Neural crest cell (in vitro differentiated cells): ENCODE data around the gene PELI1. TPM values are rescaled to one million over a fixed set of nuclear protein-coding genes. Genes with fewer than 3 reads are reported as not detected.

ENCODE experiments used
- DNase-seq: peaks from one replicate; pipeline ENCODE4 v3.0.0; 2021; ENCODE audit warnings: low read depth, mixed read lengths, low spot score
- H3K27ac Mint-ChIP-seq: one replicate; pipeline ENCODE4 v1.8.0; 2021; ENCODE audit warnings: mild to moderate bottlenecking, mixed read lengths; ENCODE audit not compliant: unreplicated experiment
- H3K27me3 Mint-ChIP-seq: 2 replicates; pipeline ENCODE4 v1.8.0; 2021; ENCODE audit warnings: low read depth, mild to moderate bottlenecking, mixed read lengths
- H3K36me3 Mint-ChIP-seq: 2 replicates; pipeline ENCODE4 v1.8.0; 2021; ENCODE audit warnings: low read depth, mild to moderate bottlenecking, mixed read lengths
- H3K4me1 Mint-ChIP-seq: 2 replicates; pipeline ENCODE4 v1.8.0; 2021; ENCODE audit warnings: mixed read lengths
- H3K4me3 Mint-ChIP-seq: one replicate; pipeline ENCODE4 v1.8.0; 2021; ENCODE audit warnings: mild to moderate bottlenecking, mixed read lengths
- H3K9me3 Mint-ChIP-seq: 2 replicates; pipeline ENCODE4 v1.8.0; 2021; ENCODE audit warnings: mixed read lengths
- total RNA-seq: library from RNA; stranded (reverse); gene quantifications from 2 replicates; pipeline ENCODE4 v1.2.1, GENCODE V29; 2021
- TF ChIP-seq, protein P1 (sequence below): fragments of 200-600 bp; sonication (generic); conservative IDR thresholded peaks from 2 replicates; pipeline ENCODE4 v1.5.0; 2021; ENCODE audit warnings: antibody characterized with exemption, mild to moderate bottlenecking

Gene PELI1
- total RNA-seq, 1 donor from 2014 or later: 52.1 TPM

DNA sequence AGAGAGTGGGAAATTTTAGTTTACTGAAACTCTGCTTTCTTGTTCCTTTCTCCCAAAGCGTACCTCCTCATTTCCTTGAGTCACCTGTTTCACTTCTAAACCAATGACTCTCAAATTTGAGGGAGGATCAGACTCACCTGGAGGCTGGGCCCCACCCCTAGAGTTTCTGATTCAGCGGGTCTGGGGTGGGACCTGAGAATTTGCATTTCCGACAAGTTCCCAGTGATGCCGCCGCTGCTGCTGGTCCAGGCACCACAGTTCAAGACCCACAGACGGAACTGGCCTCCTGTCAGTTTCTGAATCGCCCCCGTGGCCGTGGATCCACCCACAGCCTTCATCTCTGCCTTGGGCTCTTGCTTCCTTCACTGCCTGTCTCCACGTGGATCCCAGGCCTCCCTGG is 44.9 kb upstream of the PELI1 start:
- H3K27ac Mint-ChIP-seq: no peak overlapping the region
- no peaks in the 10 kb centered on the region for H3K27me3 Mint-ChIP-seq
- DNase-seq: no peak
- H3K4me3 Mint-ChIP-seq: no peak overlapping the region
- H3K9me3 Mint-ChIP-seq: peaks cover 2% of the 10 kb centered on the region
- H3K4me1 Mint-ChIP-seq: peaks cover 43% of the 10 kb centered on the region
- TF ChIP-seq, protein P1, sequence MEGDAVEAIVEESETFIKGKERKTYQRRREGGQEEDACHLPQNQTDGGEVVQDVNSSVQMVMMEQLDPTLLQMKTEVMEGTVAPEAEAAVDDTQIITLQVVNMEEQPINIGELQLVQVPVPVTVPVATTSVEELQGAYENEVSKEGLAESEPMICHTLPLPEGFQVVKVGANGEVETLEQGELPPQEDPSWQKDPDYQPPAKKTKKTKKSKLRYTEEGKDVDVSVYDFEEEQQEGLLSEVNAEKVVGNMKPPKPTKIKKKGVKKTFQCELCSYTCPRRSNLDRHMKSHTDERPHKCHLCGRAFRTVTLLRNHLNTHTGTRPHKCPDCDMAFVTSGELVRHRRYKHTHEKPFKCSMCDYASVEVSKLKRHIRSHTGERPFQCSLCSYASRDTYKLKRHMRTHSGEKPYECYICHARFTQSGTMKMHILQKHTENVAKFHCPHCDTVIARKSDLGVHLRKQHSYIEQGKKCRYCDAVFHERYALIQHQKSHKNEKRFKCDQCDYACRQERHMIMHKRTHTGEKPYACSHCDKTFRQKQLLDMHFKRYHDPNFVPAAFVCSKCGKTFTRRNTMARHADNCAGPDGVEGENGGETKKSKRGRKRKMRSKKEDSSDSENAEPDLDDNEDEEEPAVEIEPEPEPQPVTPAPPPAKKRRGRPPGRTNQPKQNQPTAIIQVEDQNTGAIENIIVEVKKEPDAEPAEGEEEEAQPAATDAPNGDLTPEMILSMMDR: no peak
- H3K36me3 Mint-ChIP-seq: no peaks in the 10 kb centered on the region

DNA sequence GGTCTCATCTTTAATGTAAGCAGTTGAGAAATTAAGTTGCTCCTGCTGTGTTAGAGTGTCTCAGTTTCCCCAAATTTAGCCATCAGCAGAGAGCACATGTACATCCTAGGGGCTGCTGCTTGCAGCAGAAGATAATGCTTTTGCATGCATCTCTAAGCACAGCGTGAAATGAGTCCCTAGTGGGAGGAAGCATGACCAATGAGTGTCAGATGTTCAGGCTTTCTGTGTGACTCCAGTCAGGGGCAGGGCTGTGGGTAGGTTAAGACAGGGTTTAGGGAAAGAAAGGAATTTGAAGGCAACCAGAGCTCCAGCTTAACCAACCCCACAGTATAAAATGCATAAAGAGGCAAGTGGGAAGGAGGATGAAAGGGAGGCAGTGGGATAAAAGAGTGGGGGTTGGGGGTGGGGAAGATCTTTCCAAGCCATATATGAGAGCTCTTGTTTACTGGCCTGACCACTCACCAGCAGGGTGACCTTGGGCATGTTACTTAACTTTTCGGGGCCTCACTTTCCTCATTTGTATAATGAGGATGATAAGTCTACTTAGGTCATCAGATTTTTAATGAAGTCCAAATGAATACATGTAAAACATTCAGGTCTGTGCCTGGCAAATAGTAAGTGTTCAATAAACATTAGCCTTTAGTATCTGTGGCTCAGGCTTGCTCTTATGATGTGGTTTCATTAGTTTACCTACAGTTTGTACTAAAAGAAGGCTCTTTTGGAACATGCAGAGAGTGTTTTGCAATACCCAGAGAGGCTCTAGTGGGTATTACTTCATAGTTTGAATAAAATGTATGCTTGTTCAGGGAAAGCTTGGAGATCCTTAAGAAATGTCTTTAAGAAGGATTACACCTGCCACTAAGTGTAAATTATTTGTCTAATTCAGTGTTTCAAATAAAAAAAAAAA is 42.7 kb upstream of the PELI1 start:
- H3K4me1 Mint-ChIP-seq: peaks cover 33% of the 10 kb centered on the region
- H3K36me3 Mint-ChIP-seq: no peaks in the 10 kb centered on the region
- TF ChIP-seq, protein P1: no peak
- H3K27me3 Mint-ChIP-seq: no peaks in the 10 kb centered on the region
- no peaks in the 10 kb centered on the region for H3K9me3 Mint-ChIP-seq
- DNase-seq: no peak
- no peak overlapping the region for H3K27ac Mint-ChIP-seq
- no peak overlapping the region for H3K4me3 Mint-ChIP-seq

DNA sequence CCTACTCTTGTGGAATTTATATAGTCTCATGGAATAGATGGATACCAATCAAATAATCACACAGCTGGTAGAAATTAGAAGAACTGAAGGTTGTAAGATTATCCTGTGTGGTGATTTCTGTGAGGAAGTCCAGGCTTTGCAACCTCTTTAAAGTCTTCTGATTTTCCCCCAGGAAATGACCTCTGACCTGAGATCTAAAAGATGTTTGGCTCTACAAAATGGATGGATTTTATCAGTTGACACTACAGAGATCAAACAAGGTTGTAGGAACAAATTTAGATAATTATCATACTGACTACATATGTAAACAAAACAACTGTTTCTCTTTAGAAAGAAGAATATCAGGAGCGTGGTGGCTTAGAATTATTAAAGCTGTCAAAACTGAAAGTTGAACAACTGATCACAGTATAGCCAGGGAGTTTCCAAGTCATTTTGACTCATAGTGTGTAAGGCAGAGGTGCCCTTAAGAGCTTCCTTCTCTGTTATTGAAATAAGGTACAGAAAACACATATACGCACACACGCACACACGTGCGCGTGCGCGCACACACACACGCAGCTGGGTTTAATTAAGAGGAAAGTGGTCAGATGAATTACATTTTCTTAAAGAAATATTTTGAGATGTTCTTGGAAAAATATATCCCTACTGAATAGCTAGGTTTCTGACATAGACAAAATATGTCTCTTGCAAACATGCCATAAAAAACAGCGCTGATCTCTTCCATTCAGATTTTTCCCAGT is 35.5 kb upstream of the PELI1 start:
- DNase-seq: no peak
- Mint-ChIP-seq H3K9me3 (no peaks in the 10 kb centered on the region), H3K4me1 (peaks cover 27% of the 10 kb centered on the region), H3K4me3 (no peak overlapping the region), H3K27ac (peak overlapping the region; percentile 39), H3K36me3 (no peaks in the 10 kb centered on the region), H3K27me3 (no peaks in the 10 kb centered on the region)
- TF ChIP-seq, protein P1: no peak

DNA sequence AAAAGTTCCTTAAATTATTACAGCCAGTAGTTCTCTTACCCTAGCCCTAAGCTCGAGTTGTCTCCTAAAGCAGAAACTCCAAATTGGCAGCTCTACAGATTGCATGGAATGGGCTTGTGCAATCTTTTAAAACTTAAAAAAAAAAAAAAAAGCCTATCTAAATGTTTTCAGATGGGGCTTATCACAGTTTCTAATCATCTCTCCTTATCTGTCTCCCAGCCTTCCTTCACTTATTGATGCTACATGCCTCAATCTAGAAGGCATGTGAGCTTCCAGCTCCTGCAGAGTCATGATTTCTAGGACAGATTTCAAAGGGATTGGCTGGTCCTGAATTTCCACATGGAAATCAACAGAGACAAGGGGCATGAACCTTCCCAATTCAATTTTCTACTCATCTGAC is 33.1 kb upstream of the PELI1 start:
- Mint-ChIP-seq H3K9me3 (no peaks in the 10 kb centered on the region), H3K4me1 (peaks cover 27% of the 10 kb centered on the region), H3K27ac (peak overlapping the region; percentile 3), H3K36me3 (no peaks in the 10 kb centered on the region), H3K27me3 (no peaks in the 10 kb centered on the region), H3K4me3 (no peak overlapping the region)
- TF ChIP-seq, protein P1: no peak
- DNase-seq: no peak

DNA sequence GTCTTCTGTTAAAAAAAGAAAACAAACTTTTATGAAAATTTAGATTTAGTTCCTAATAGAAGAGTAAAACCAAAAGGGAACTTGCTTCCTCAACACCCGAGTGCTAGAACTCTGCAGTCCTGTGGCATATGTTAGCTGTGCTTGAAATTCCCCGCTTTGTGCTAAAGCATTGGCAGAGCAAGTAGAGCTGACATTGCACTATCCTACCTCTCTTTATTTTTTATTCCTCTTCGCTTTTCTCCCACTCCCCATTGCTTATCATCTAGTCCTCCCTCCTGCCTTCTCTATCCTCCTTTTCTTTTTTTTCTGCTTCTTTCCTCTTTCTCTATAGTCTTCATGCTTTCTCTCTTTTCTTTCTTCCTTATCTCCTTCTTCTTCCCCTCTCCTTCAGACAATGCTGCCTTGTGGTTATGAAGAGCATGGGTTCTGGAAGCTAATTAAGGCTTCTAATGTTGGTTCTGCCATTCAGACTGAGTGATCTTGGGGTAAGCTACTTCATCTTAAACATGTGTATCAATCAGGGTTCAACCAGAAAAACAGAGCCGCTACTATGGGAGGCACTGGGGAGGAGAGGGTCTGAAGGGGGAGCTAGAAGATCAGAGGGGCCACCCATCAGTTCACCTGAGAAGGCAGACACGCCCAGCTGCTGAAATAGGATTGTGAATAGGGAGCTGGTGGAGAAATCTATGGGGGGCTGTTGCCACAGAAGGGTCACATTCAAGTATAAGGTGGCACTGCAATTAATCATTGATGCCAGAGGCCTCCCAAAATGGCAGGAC is 31.4 kb upstream of the PELI1 start:
- H3K27ac Mint-ChIP-seq: no peak overlapping the region
- TF ChIP-seq, protein P1: no peak
- peaks cover 22% of the 10 kb centered on the region for H3K4me1 Mint-ChIP-seq
- no peak for DNase-seq
- H3K9me3 Mint-ChIP-seq: no peaks in the 10 kb centered on the region
- H3K27me3 Mint-ChIP-seq: no peaks in the 10 kb centered on the region
- H3K4me3 Mint-ChIP-seq: no peak overlapping the region
- H3K36me3 Mint-ChIP-seq: no peaks in the 10 kb centered on the region
